ENCODE results near the gene NGEF.
"Not testable (repeated sequence)": the region's sequence is repeated elsewhere in the genome, so short reads cannot be mapped to it uniquely, and the experiment has no call there.

The NGEF gene

DNA sequence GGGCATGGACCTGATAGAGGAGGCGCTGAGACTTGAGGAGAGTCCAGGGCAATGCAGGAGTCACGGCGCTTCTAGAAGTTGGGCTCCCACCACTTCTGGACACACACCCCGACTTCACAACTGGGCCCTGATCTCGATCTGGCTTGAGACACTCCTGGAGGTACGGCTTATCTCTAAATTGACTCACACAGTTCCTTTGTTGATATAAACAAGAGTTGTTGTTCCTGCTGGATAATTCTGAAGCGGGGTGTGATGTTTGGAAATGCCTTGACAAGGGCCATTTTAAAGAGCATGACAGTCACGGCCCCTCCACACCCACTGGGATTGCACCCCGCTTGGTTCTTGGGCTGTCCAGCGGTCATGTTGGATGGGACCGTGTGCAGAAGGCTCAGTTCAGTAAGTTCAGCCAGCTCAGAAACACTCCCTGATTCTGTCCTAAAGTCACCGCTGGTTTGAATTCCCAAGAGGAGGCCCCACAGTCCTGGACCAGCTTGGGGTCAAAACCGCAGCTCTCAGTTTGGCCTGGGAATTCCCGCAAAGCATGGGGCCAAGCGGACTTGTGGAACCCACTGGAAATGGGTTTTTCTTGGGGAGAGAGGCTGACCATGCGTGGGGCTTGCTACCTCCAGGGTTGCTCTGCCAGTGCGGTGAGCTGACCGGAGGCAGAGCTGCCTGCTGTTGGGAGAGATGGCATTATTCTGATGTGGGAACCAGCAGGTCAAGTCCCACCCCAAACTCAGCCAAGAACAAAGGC lies 10.1 kb upstream of the NGEF start:
- DNase-seq (ENCODE audit: low read depth in 3 of 3) = no peak

GRCh38 chr2:233022561-233022960 lies 9.5 kb upstream of the NGEF start:
- no peak for DNase-seq (ENCODE audit: low read depth in 3 of 3)

- no peak for DNase-seq (ENCODE audit: low read depth in 3 of 3)
Measured at GRCh38 chr2:233021771-233022170, 8.7 kb upstream of the NGEF start.

DNA sequence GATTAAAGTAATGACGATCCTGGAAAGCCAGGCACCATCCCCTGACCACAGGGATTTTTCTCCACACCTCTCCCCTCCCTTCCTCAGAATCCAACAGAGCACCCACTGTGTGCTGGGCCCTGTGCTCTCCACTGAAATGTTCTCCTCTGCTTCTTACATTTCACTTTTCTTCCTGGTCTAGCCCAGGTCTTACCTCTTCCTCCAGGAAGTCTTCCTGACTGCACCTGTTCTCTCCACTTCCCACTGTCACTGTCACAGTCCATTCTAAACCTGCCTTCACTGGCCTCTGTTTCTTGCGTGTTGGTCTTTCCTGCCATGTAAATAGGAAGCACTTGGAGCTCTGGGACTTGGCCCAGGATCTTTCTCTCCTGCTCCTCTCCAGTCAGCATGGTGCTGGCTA lies 7.4 kb upstream of the NGEF start:
- no peak for DNase-seq (ENCODE audit: low read depth in 3 of 3)

DNA sequence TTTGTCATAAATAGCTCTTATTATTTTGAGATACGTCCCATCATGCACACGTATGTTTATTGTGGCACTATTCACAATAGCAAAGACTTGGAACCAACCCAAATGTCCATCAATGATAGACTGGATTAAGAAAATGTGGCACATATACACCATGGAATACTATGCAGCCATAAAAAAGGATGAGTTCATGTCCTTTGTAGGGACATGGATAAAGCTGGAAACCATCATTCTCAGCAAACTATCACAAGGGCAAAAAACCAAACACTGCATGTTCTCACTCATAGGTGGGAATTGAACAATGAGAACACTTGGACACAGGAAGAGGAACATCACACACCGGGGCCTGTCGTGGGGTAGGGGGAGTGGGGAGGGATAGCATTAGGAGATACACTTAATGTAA lies 6.6 kb upstream of the NGEF start:
- DNase-seq (ENCODE audit: low read depth in 3 of 3) = not testable (repeated sequence)

GRCh38 chr2:233017947-233018346 lies 4.9 kb upstream of the NGEF start:
- no peak for DNase-seq (ENCODE audit: low read depth in 3 of 3)

- DNase-seq (ENCODE audit: low read depth in 3 of 3) = no peak
Measured at GRCh38 chr2:233015019-233015645, 2.1 kb upstream of the NGEF start.

DNA sequence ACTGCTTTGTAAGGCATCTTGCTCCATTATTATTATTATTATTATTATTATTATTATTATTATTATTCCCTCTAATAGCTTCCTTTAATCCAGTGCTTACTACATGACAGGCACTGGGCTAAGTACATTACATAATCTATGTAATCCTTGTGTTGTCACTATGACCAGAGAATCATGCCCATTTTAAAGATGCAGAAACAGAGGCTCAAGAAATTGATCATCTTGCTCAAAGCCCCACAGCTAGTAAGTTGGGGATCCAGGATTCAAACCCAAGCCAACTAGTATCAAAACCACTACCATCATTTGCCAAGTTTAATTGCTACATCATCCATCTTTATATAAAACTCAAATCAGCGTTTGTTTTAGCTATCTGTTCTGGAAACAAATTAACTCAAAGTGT lies 594 bp upstream of the NGEF start:
- DNase-seq (ENCODE audit: low read depth in 3 of 3) = no peak

GRCh38 chr2:233012301-233012971 lies 620 bp downstream of the NGEF start:
- DNase-seq (ENCODE audit: low read depth in 3 of 3) = no peak

GRCh38 chr2:233011702-233012131 lies 1.3 kb downstream of the NGEF start:
- DNase-seq (ENCODE audit: low read depth in 3 of 3) = no peak

GRCh38 chr2:233011268-233011650 lies 1.8 kb downstream of the NGEF start:
- DNase-seq (ENCODE audit: low read depth in 3 of 3) = no peak

- DNase-seq (ENCODE audit: low read depth in 3 of 3) = no peak
Measured at GRCh38 chr2:233010569-233011267, 2.3 kb downstream of the NGEF start.

DNA sequence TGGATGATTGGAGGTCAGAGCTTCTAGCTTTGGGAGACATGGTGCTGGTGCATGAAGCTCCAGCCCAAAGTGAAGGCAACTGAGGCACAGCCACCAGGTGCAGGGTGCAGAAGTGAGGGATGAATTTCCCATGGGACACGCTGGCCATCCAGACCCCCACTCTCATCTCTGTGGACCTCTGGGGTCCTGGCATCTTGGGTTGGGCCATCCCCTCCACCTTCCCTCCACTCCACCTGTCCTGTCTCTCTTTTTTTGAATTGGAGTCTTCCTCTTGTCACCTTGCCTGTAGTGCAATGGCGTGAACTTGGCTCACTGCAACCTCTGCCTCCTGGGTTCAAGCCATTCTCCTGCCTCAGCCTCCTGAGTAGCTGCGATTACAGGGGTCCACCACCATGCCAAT lies 3.4 kb downstream of the NGEF start:
- no peak for DNase-seq (ENCODE audit: low read depth in 3 of 3)

- DNase-seq (ENCODE audit: low read depth in 3 of 3) = no peak
Measured at GRCh38 chr2:233007739-233008138, 5.3 kb downstream of the NGEF start.

- DNase-seq (ENCODE audit: low read depth in 3 of 3) = no peak
Measured at GRCh38 chr2:233007270-233007669, 5.8 kb downstream of the NGEF start.

DNA sequence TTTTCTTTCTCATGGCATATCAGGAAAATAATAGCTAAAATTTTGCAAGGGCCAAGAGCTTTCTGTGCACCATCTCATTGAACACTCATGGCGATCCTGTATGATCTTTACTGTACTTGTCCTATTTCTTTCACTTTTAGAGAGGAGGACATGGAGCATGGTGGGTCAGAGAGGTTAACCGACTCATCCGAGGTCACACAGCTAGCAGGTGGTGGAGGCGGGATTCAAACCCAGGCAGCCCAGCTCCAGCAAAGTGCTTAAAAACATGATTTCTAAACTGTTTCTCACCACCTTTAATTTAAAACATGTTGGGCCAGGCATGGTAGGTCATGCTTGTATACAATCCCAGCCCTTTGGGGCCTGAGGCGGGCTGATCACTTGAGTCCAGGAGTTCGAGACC lies 6.4 kb downstream of the NGEF start:
- no peak for DNase-seq (ENCODE audit: low read depth in 3 of 3)

GRCh38 chr2:233005096-233005495 lies 8.0 kb downstream of the NGEF start:
- no peak for DNase-seq (ENCODE audit: low read depth in 3 of 3)

DNA sequence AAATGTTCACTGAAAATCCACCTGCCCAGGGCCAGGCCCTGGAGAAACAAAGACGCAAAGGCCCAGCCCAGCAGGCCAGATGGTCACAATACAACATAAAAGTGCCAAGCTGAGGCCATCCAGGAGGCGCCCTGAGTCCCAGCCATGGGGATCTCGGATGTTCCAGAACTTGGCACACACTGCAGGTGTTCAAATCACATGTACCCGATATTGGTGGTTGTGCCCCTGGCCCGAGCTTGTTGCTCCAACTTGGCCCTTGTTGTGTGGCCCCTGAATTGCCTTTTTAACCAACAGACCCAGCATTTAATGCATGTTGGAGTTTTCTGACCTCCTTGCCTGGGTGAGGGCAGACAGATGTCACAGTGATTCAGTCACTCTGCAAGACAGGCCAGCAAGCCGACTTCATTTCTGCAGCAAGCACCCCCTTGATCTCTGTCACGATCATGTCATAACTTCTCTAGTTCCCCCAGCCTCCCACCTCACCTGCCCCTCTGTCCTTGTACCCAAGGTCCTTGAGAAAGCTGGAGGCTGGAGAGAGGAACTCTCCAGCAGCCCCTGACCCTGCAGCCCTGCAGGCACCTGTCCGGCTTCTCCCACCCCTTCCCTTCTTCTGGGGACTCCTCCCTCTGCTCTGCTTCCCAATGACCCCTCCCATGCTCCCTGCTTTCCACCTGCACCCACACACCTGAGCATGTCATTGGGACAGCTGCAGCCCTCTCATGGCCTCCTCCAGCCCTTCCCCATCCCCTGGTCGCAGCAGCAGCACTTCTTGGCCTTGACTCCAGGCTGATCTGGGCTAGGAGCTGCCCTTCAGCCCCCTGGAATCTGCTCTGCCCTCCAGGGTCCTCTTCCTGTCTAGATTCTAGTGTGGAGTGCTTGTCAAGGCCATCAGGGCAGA lies 9.1 kb downstream of the NGEF start:
- no peak for DNase-seq (ENCODE audit: low read depth in 3 of 3)

DNA sequence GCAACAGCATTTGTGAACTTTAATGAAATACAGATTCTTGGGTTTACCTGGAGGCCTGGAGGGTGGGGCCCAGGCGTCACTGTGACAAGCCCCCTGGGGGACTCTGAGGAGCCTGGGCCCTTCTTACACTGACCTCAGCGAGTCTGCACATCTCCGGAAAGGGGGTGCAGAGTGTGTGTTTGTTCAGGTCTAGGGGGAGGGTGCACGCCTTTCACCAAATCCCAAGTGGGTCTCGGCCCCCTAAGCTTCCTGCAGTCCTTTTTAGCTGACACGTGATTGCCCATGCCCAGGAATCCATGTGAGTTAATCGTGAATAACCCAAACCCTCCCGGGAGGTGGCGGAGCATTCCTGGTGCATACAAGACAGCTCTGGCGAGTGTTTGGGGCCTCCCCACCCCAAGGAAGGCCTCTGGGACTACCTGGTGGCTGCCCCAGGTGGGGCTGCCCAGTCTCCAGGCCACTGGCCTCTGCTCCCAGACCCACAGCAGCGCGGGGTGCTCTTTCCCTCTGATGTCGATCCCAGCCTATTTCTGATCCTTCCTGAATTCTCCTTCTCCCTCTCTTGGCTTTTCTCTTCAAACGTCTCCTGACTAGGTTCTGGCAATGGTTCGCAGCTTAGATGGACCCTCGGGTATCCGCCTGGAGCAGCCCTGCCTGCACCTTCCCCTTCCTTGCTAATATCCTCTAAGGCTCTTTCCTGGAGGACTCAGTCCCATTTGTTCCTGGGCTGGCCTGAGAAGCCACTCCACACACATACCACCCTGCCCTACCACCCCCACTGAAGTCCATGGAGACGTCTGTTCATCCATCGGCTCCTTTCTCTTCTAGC lies 10.0 kb downstream of the NGEF start:
- no peak for DNase-seq (ENCODE audit: low read depth in 3 of 3)

Measured in stimulated activated CD4-positive, alpha-beta T cell treated with anti-CD3 and anti-CD28 coated beads, TNF-alpha, amount 100 ng/mL, for 4 hours (primary cell).